Cardiac muscle cell (in vitro differentiated cells and primary cell): ENCODE data around the gene AARS2. TPM values are rescaled to one million over a fixed set of nuclear protein-coding genes. Genes with fewer than 3 reads are reported as not detected.
A peak's percentile ranks its signal among the peaks of the same experiment; 100 is the strongest.

Source experiments
- DNase-seq, 2 donors: peaks; one replicate each; pipeline versions ENCODE4 v3.0.0 to v3.0.0-alpha.2; 2010 to 2017; ENCODE audit warnings: low read depth in 1 of 2, low spot score in 1 of 2
- H3K27ac ChIP-seq: fragments of 200-600 bp; sonication (generic); 2 replicates; pipeline ENCODE4 v1.5.1; 2016
- H3K27me3 ChIP-seq: fragments of 200-600 bp; sonication (generic); 2 replicates; pipeline ENCODE4 v1.6.0; 2016; ENCODE audit warnings: control low read depth
- H3K36me3 ChIP-seq: fragments of 200-600 bp; sonication (generic); 2 replicates; pipeline ENCODE4 v1.5.1; 2016; ENCODE audit warnings: control low read depth
- H3K4me1 ChIP-seq: fragments of 200-600 bp; sonication (generic); 2 replicates; pipeline ENCODE4 v1.8.1; 2017; ENCODE audit warnings: low read depth, mild to moderate bottlenecking, mixed run types
- H3K4me3 ChIP-seq: fragments of 200-600 bp; sonication (generic); 2 replicates; pipeline ENCODE4 v1.5.1; 2016; ENCODE audit warnings: mild to moderate bottlenecking
- H3K9me3 ChIP-seq: fragments of 200-600 bp; sonication (generic); 2 replicates; pipeline ENCODE4 v1.5.1; 2017; ENCODE audit warnings: low read depth, mild to moderate bottlenecking, control low read depth
- polyA plus RNA-seq: library from polyadenylated mRNA; unstranded; fragments of >200 nt; fragmentation: Nextera tagmentation; extraction: Ambion mirVana; gene quantifications from 2 replicates; pipeline ENCODE4 v1.2.1, GENCODE V29; 2016
- total RNA-seq: library from RNA; depleted of rRNA; stranded (reverse); fragments of >200 nt; gene quantifications from 2 replicates; pipeline ENCODE4 v1.2.3, GENCODE V29; 2016
- TF ChIP-seq, protein P1 (sequence below): IDR thresholded peaks from 2 replicates; pipeline ENCODE4 v1.5.1; 2012; ENCODE audit warnings: low read depth, mild to moderate bottlenecking, low read length

AARS2 gene
- total and polyA plus RNA-seq, 2 experiments from 2014 or later, result 22.9 to 26.7 TPM

DNA sequence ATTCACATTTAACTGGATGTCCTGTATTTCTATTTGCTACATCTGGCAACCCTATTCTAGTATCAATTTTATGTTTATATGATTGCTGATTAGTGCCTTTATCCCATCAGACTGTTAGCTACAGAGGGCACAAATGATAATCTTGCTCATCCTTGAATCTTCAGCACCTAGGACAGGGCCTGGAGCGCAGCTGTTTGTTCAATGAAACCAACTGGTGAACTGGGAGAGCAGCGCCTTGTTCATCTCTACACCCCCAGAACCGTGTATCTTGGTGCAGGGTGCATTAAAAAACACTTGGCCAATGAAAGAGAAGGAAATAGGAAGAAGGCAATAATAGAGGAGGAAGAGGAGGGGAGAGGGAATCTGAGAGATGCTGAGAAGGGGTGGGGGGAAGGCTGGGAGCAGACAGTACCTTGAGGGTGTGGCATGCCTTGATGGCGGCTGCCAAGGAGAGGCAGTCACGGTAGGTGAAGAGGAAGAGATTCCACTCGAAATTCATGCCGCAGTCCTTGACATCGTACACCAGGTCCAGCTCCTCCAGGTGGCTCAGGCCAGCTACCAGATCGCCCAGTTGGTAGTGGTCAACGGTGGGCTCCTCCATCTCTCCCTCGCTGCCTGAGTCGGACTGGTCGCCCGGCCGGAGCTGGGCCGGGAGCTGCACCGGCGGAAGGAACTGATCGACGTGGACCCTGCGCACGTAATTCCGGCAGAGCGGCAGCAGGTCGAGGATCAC, 27.4 kb downstream of the AARS2 start:
- peak; percentile 46 to 65 for DNase-seq
- H3K4me1 ChIP-seq, result no peaks in the 10 kb centered on the region
- peaks cover 52% of the 10 kb centered on the region for H3K27me3 ChIP-seq
- H3K9me3 ChIP-seq, result no peaks in the 10 kb centered on the region
- TF ChIP-seq, protein P1, sequence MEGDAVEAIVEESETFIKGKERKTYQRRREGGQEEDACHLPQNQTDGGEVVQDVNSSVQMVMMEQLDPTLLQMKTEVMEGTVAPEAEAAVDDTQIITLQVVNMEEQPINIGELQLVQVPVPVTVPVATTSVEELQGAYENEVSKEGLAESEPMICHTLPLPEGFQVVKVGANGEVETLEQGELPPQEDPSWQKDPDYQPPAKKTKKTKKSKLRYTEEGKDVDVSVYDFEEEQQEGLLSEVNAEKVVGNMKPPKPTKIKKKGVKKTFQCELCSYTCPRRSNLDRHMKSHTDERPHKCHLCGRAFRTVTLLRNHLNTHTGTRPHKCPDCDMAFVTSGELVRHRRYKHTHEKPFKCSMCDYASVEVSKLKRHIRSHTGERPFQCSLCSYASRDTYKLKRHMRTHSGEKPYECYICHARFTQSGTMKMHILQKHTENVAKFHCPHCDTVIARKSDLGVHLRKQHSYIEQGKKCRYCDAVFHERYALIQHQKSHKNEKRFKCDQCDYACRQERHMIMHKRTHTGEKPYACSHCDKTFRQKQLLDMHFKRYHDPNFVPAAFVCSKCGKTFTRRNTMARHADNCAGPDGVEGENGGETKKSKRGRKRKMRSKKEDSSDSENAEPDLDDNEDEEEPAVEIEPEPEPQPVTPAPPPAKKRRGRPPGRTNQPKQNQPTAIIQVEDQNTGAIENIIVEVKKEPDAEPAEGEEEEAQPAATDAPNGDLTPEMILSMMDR, result no peak
- no peaks in the 10 kb centered on the region for H3K36me3 ChIP-seq
- H3K4me3 ChIP-seq, result no peak overlapping the region
- no peak overlapping the region for H3K27ac ChIP-seq

DNA sequence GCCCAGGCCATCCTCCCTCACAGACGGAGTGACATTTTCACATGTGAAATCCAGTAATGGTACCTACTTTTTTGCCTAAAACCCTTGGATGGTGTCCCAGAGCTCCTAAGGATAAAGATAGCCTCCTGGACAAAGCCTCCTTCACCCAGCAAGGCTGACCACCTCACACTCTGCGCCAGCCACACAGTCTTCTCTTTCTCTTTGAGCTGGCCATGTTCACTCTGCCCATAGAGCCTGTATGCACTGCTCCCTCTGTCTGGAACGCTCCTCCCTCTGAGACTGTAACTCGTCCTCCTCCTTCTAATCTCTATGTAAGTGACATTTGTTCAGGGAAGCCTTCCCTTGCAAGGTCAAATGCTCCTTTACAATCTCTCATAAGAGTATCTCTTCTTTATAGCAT, 28.3 kb downstream of the AARS2 start:
- no peak for DNase-seq
- Histone ChIP-seq H3K36me3 (no peaks in the 10 kb centered on the region), H3K9me3 (no peaks in the 10 kb centered on the region), H3K27me3 (peaks cover 52% of the 10 kb centered on the region), H3K27ac (no peak overlapping the region), H3K4me3 (no peak overlapping the region), H3K4me1 (no peaks in the 10 kb centered on the region)
- TF ChIP-seq, protein P1, result no peak

DNA sequence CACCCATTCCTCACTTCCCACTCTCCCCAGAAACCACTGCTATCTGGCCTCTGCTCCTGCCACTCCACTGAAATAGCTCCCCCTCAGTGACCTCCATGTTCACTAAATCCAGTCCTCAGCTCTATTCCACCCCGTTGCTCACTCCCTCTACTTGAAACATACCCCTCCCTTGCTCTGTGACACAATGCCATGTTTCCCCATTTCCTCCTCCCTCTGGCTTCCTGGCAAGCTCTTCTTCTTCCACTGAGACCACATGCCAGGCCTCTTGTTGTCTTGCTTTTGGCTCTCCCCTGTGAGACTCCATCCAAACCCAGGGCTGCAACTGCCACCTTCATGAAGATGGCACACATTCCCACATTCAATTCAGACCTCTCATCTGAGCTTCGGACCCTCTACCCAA, 29.0 kb downstream of the AARS2 start:
- Histone ChIP-seq H3K4me3 (no peak overlapping the region), H3K4me1 (no peaks in the 10 kb centered on the region), H3K9me3 (no peaks in the 10 kb centered on the region), H3K27me3 (peaks cover 47% of the 10 kb centered on the region), H3K27ac (no peak overlapping the region), H3K36me3 (no peaks in the 10 kb centered on the region)
- no peak for DNase-seq
- TF ChIP-seq, protein P1, result no peak

DNA sequence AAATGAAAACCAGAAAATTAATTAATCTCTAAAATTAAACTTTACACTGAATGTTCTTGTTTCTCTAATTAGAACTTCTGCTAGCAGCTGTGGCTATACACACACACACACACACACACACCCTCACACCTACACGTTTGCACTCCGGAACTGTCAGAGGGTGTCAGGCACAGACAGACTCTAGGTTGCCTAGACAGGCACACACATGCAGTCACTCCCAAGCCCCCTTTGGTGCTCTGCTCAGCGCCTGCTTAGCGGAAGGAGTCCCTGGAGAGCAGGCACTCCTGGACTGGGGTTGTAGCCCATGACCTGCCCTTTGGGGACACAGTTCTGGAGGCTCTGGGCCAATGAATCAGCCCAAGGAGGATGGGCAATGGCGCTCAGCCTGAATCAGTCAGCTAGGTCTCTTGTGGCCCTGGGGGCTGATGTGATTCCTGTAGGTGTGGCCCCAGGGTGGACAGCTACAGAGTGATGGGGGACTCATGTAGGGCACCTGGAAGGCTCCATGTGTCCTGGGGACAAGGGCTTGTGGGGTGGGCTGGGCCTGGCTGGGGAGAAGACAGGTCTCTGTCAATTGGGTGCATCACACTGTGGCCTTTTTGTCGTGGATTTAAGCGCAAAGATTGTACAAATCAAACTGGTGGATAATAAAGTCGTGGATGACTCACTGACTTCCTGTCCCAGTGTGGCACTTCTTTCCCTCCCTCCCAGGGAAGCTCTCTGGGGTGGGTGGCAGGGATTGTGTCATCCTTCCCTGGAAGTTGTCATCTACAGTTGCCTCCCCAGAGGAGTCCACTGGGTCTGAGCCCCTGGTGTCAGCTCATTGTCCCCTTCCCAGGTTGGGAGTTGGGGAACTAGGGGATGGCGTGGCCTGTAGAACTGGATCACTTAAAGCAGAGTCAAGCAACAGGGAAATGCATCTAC, 34.1 kb downstream of the AARS2 start:
- TF ChIP-seq, protein P1, result no peak
- H3K27me3 ChIP-seq, result peaks cover 53% of the 10 kb centered on the region
- no peak overlapping the region for H3K27ac ChIP-seq
- no peak overlapping the region for H3K4me3 ChIP-seq
- H3K4me1 ChIP-seq, result no peaks in the 10 kb centered on the region
- no peaks in the 10 kb centered on the region for H3K36me3 ChIP-seq
- H3K9me3 ChIP-seq, result no peaks in the 10 kb centered on the region
- no peak for DNase-seq

DNA sequence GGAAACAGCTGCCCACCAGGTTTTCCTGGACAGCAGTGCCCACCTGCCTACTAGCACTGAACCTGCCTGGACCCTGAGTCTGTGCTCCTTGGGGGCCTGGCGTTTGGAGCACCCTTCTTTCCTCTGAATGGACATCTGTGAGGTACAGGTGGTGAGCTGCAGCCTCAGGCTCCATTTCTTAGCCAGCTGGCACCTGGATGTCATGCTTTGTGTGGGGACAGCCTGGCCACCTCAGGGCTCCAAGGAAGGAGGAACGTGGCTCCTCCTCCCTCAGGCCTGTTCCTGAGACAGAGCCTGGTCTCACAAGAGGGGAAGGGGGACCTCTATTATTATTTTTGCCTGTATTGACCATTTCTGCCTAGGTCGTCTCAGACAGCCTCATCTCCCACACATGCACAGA, 34.8 kb downstream of the AARS2 start:
- Histone ChIP-seq H3K4me1 (no peaks in the 10 kb centered on the region), H3K9me3 (no peaks in the 10 kb centered on the region)

More for the DNA sequence above, 34.8 kb downstream of the AARS2 start:
- Histone ChIP-seq H3K4me3 (no peak overlapping the region), H3K27me3 (peaks cover 48% of the 10 kb centered on the region), H3K36me3 (no peaks in the 10 kb centered on the region), H3K27ac (no peak overlapping the region)
- no peak for DNase-seq
- TF ChIP-seq, protein P1, result no peak
